SW480 (cell line): ENCODE data around the gene TTLL4.
A peak's percentile ranks its signal among the peaks of the same experiment; 100 is the strongest.

ENCODE experiments used
- DNase-seq: peaks from one replicate; pipeline ENCODE4 v3.0.0-alpha.2; 2016; ENCODE audit warnings: low spot score

Gene TTLL4

DNA sequence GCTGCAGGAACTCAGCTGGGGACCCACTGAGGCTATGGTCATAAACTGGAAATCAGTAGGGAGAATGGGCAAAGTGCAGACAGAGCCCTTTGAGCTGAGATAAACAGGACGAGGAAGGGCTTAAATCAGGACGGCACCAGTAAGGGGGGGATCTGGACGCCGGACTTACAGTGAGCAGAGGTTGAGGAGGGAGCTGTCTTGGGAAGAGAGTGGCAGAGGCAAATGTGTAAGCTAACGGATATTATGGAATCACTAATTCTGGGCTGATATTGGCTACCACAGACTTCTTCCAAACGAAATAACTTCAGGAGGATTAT, 71.9 kb downstream of the TTLL4 start:
- DNase-seq: no peak

- no peak for DNase-seq
Measured at GRCh38 chr2:218783688-218784087, 73.1 kb downstream of the TTLL4 start.

GRCh38 chr2:218785103-218785502, 74.5 kb downstream of the TTLL4 start:
- peak; percentile 43 for DNase-seq

DNA sequence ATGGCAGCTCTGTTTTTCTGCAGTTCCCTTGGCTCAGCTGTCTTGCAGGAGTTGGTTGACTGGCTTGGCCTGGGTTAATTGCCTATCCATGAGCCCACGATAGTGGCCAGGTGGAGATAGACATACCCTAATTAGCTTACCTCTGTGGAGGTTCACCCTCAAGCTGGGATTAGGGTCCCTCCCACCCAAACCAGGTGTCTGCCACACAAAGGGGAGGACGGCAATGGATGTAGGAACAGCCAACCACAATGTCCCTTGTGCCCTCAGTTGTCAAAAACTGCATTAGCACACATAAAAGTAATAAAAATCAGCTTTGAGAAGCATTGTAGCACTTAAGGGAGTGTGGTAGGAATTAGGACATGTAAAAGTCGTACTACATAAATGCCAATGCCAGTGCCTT, 75.5 kb downstream of the TTLL4 start:
- no peak for DNase-seq

DNA sequence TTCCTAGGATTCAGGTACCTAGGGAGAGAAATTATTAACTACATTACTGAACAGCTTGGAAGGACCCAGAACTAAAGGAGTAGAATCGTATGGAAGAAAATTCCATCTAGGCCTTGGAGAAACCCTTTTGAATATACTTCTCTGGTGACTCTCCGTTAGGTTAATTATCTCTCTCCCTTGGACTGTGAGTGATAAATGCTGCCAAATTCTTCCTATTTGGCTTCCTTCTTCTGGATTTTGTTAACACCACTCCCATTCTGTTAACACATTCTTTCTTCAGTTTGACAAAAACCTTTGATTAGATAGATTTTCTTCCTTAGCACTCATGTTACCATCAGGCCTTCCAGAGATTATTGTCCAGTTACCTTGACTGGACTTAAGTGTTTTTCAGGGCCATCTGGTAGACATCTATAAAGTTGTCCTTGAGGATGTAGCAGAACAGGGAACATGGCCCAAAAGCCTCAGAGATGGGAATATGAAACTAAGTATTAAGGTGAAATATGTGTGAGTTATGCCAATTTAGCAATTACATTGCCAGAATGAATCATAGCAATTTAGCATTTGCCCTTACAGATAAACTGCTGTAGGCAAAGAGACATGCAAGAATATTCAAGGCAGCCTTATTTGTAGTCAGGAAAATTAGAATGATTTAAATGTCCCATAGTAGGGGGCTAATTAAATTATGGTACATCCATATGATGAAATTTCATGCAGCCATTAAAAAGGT, 78.1 kb downstream of the TTLL4 start:
- no peak for DNase-seq

GRCh38 chr2:218792433-218792832, 81.8 kb downstream of the TTLL4 start:
- no peak for DNase-seq

GRCh38 chr2:218796691-218797090, 86.1 kb downstream of the TTLL4 start:
- no peak for DNase-seq

DNA sequence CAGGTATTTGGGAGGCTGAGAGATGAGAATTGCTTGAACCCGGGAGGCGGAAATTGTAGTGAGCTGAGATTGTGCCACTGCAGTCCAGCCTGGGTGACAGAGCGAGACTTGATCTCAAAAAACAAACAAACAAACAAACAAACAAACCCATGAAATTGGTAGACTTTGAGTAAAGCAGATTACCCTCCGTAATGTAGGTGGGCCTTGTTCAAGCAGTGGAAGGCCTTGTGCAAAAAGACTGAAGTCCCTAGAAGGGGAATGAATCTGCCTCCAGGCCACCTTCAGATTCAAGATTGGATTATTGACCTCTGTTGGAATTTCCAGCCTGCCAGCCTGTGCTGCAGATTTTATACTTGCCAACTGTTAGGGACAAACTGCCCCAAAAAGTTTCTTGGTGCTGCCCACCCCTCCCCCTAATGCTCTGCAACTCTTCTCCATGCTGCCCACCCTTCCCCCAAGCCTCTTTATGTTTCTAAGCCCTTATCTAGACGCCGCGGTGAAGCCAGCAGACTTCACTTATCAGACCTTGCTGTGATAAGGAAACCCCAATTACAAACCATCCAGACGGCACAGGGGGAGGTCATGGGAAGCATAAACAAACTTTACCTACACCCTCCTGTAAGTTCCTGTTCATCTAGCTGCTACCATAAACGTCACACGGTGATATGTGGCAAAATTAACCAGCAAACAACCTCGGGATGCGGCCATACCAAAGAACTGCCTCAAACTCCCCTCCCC, 88.3 kb downstream of the TTLL4 start:
- DNase-seq: no peak

DNA sequence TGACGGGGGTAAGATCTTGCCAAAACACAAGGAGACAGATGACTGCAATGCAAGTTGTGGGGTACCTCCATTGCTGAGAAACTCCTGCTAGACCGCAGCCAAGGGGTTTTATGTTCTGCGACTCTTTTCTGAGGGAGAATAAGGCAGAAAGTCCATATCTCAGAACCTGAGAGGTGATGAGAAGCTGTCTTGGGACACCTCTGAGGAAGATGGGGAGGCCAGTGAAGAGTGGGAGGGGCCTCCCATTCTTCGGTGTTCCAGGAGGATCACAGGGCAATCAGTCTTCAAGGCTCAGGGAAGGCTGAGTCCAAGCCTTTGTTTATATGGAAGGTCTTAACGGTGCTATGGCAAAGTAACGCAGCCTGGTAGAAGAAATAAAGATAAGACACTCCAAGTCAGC, 89.4 kb downstream of the TTLL4 start:
- no peak for DNase-seq

- no peak for DNase-seq
Measured at GRCh38 chr2:218802386-218802994, 91.9 kb downstream of the TTLL4 start.

GRCh38 chr2:218804817-218805216, 94.2 kb downstream of the TTLL4 start:
- DNase-seq: peak; percentile 11
